Measurements from ENCODE around the gene PAFAH1B1.

DNA sequence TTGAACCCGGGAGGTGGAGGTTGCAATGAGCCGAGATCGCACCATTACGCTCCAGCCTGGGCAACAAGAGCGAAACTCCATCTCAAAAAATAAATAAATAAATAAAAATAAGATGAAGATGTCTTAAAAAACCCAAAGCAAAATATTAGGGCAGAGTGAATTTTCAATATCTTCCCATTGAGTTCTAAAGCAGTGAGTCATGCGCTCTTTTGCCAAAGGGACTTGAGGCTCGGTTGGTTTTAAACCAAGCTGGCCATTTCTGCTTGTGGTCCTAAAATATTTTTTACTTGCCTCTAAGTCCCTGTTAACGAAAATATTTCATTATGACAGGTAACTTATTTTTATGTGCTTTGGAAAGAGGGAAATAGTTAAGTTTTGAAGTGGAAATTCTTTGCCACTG, 4.7 kb downstream of the PAFAH1B1 start:
- TF ChIP-seq CTCF (IDR thresholded peaks at IDR 0.05; ENCODE audit: low read depth, low read length, missing input control) (no peak), TAF1 (conservative IDR thresholded peaks at IDR 0.05) (no peak), YY1 (IDR thresholded peaks at IDR 0.05) (no peak), RXRA (IDR thresholded peaks at IDR 0.05) (no peak)
